PFSK-1 (cell line): ENCODE results near the gene CTCF.

ENCODE experiments used
- FOXP2 ChIP-seq: optimal IDR thresholded peaks from 2 replicates; pipeline ENCODE3; 2011; ENCODE audit warnings: borderline replicate concordance, control low read depth, inconsistent platforms; ENCODE audit not compliant: insufficient read depth; ENCODE audit errors: extremely low read length, extremely low read depth
- POLR2AphosphoS5 ChIP-seq: IDR thresholded peaks from 2 replicates; pipeline ENCODE4 v1.6.1; 2012; ENCODE audit warnings: low read depth, mild to moderate bottlenecking, control low read depth, low read length, moderate library complexity
- SIN3A ChIP-seq: IDR thresholded peaks from 2 replicates; pipeline ENCODE4 v1.6.1; 2012; ENCODE audit warnings: mild to moderate bottlenecking, low read length, moderate library complexity, borderline replicate concordance; ENCODE audit not compliant: insufficient read depth
- TAF1 ChIP-seq: IDR thresholded peaks from 2 replicates; pipeline ENCODE4 v1.6.1; 2012; ENCODE audit warnings: low read length, control low read depth, borderline replicate concordance; ENCODE audit not compliant: insufficient read depth
- TF ChIP-seq, protein P1 (sequence below), 2 experiments: IDR thresholded peaks; 2 replicates each; pipeline versions ENCODE4 v1.6.1 to v1.8.0; 2011 to 2012; ENCODE audit warnings: low read depth in 2 of 2, low read length in 2 of 2, control low read depth in 1 of 2, inconsistent platforms in 1 of 2, mild to moderate bottlenecking in 1 of 2, moderate library complexity in 1 of 2; ENCODE audit not compliant: insufficient read depth in 1 of 2

The CTCF gene

DNA sequence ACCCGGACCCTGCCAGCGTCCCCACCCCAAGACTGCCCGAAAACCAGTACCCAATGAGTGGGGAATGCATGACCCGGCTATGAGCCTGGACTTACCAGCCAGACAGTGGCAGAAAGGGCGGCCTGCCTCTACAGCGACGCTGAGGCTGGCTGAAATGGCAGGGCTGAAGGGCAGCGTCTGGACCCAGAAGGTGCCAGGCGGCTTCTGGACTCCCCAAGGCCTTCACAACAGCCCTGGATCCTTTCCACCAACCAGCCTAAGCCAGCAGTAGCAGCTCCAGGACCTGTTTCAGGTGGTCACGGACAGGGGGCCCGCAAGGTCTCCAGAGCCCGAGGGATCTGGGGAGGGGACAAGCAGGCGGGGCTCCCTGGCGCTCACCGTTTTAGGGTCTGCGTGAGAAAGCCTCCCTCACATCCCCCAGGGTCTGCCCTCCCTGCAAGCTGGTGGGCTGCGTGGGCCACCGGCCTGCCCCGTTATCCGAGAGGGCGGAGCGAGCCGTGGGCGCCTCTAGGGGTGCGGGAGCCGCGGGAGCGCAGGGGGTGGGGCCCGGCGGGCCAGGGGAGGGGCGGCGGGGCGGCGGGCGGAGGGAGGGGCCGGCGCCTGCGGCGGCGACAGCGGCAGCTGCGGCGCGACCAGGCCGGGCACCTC lies 34.0 kb upstream of the CTCF start, which contains the start of gene RIPOR1:
RIPOR1 (plus strand) TSS at position 608 of the 648 bp plus-strand sequence. CDS start 9,618 bp downstream, outside the sequence.
- TF ChIP-seq TAF1 (no peak), POLR2AphosphoS5 (no peak), SIN3A (no peak), FOXP2 (no peak)
- TF ChIP-seq, protein P1, sequence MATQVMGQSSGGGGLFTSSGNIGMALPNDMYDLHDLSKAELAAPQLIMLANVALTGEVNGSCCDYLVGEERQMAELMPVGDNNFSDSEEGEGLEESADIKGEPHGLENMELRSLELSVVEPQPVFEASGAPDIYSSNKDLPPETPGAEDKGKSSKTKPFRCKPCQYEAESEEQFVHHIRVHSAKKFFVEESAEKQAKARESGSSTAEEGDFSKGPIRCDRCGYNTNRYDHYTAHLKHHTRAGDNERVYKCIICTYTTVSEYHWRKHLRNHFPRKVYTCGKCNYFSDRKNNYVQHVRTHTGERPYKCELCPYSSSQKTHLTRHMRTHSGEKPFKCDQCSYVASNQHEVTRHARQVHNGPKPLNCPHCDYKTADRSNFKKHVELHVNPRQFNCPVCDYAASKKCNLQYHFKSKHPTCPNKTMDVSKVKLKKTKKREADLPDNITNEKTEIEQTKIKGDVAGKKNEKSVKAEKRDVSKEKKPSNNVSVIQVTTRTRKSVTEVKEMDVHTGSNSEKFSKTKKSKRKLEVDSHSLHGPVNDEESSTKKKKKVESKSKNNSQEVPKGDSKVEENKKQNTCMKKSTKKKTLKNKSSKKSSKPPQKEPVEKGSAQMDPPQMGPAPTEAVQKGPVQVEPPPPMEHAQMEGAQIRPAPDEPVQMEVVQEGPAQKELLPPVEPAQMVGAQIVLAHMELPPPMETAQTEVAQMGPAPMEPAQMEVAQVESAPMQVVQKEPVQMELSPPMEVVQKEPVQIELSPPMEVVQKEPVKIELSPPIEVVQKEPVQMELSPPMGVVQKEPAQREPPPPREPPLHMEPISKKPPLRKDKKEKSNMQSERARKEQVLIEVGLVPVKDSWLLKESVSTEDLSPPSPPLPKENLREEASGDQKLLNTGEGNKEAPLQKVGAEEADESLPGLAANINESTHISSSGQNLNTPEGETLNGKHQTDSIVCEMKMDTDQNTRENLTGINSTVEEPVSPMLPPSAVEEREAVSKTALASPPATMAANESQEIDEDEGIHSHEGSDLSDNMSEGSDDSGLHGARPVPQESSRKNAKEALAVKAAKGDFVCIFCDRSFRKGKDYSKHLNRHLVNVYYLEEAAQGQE (IDR thresholded peaks at IDR 0.05; ENCODE audit: insufficient read depth in 1 of 2, low read depth in 2 of 2, low read length in 2 of 2): no peak

DNA sequence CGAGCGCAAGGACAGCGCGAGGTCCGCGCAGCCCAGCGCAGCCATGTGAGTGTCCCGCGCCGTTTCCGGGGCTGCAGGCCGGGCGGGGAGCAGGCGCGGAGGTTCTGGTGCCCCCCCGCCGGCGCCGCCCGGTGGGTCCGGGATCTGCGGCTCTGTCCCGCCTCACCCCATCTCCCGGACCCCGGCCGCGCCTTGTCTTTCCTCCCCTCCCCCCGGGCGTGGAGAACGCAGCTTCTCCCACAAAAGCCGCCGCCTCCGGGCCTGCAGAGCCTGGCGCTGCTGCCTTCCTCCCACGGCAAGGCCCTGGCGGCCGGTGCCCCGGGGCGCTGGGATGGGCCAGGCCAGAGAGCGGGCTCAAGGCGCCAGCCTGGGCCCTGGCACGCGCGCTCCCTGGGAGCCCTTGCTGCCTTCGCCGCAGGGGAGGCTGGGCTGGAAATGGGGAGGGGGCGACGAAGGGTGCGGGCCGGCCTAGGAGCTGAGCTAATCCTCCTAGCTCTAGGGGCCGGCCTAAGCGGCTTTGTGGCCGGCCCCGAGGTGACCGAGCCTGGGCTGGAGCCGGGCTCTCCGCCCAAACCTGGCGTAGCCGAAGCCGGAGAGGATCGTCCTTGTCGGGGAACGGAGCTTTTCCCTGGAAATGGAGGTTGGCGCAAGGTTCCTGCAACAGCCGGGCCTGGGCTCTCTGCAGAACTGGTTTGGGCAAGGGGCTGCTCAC lies 33.3 kb upstream of the CTCF start:
- TF ChIP-seq POLR2AphosphoS5 (0 out of 2 replicates have a peak, but pooled peaks have one; percentile 25), SIN3A (no peak)

DNA sequence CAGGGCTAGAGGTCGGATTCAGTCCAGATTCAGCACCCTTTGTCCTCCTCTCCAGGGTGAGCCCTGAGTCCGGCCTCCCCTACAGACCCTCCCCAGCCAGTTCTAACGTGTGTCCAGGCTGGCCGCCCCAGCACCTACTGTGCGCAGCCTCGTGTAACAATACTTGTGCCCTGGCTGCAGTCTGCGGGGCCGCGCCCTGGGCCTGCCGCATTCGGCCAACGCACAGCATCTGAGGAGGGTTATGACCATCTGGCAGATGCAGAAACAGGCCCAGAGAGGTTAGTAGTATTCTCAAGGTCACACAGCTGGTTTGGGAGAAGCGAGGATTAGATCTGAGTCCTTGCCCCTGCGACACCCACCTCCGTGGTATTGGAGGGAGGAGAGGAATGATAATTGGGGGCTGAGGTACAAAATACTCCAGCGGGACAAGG lies 32.7 kb upstream of the CTCF start:
- TF ChIP-seq FOXP2 (no peak), TAF1 (no peak)

DNA sequence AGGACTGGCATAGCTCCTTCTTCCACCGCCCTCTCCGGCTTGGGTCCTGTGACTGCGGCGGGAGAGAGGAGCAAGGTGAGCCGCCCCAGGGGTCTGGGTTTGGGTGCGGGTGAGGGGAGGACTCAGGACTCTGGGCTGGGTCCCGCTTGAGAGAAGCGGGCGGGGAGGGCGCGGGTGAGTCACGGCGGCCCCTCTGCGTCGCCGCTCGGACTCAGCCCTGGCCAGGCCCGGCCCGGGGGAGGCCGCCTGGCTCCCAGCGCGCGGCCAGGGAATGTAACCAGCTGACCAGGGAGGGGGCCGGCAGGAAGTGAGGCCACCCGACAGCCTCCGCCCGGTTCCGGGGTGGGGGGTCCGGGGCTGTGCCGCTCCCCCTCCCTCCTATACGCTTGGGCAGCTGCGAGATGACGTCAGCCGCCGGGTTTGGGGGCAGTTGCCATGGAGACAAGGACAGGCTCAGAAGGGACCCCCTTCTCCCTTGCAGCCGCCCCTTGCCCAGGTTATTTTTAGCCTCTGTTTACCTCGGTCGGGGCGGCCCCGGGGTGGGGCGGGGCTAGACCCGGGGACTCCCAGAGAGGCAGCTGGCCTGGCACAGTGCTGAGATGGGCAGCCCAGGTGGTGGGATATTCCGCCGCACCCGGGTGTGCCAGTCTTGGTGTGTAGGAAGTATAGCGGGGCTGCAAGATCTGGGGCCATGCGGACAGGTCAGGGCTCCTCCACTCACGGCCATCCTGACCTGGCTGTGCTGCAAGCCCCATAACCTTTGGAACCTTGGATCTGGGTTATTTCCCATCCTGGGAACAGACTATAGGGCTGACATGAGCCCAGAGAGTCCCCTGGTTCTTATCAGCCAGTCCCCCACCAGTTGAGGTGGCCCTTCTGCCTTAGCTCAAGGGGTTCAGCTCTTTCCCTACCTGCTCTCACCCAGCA lies 32.0 kb upstream of the CTCF start:
- peak; percentile 42 for TF ChIP-seq FOXP2
- TF ChIP-seq SIN3A: no peak

DNA sequence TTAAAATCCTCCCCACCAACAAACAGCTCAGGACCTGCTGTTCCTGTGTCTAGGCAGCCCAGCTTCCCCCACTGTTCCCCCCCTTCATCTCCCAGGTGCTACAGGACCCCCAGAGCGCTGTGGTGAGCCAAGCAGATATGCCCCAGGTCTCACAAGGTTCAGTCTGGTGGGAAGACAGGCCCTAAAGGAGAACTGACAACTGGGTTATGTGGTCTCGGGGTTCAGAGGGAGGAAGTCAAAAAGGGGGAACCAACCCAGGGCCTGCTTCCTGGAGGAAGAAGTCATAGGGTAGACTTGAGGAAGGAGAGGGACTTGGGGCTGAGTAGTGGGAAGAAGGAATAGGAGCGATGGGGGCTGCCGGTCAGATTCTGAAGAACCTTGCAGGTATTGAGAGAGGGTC lies 31.1 kb upstream of the CTCF start:
- TF ChIP-seq POLR2AphosphoS5 (no peak), FOXP2 (no peak), SIN3A (no peak), TAF1 (no peak)
- TF ChIP-seq, protein P1 (IDR thresholded peaks at IDR 0.05; ENCODE audit: insufficient read depth in 1 of 2, low read depth in 2 of 2, low read length in 2 of 2): no peak

DNA sequence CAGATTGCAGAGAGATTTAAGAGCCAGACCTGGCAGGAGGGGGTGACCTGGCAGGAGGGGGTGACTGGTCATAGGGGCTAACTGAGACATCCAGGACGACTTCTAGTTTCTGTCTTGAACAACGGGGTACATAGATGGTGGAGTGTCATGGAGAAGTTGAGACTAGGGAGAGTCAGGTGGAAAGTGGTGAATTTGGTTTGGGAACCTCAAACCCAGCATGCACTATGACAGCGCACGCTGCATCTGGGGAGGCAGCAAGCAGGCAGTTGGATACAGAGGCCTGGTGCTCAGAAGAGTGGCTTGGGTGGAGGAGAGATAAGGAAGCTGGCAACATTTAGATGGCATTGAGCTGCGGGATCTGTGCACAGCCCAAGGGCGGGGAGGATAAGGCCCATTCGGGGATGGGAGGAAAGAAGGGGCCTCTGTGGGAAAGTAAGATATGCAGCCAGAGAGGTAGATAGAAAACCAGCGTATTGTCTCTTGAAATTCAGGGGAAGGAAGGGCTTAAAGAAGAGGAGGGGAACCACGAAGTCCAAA lies 29.2 kb upstream of the CTCF start:
- TF ChIP-seq TAF1 (no peak), POLR2AphosphoS5 (no peak), SIN3A (no peak), FOXP2 (no peak)
- TF ChIP-seq, protein P1 (IDR thresholded peaks at IDR 0.05; ENCODE audit: insufficient read depth in 1 of 2, low read depth in 2 of 2, low read length in 2 of 2): no peak
